ENCODE data around the gene HAP1.
A peak's percentile ranks its signal among the peaks of the same experiment; 100 is the strongest.
"Not testable (repeated sequence)": the region's sequence is repeated elsewhere in the genome, so short reads cannot be mapped to it uniquely, and the experiment has no call there.

HAP1 gene

GRCh38 chr17:41690497-41690896, 43.9 kb downstream of the HAP1 start:
- no peak for DNase-seq (ENCODE audit: low spot score)

- DNase-seq (ENCODE audit: low spot score): peak; percentile 86
Observed at GRCh38 chr17:41689497-41690299, 44.7 kb downstream of the HAP1 start.

GRCh38 chr17:41688641-41689496, 45.6 kb downstream of the HAP1 start, which contains the start of gene EIF1:
Gene EIF1 (plus strand): TSS chr17:41688885. CDS start chr17:41689039, 154 bp downstream.
- DNase-seq (ENCODE audit: low spot score): peak; percentile 100

- DNase-seq (ENCODE audit: low spot score): peak; percentile 89
Observed at GRCh38 chr17:41687828-41688640, 46.4 kb downstream of the HAP1 start.

- no peak for DNase-seq (ENCODE audit: low spot score)
Observed at GRCh38 chr17:41686281-41686680, 48.2 kb downstream of the HAP1 start.

- DNase-seq (ENCODE audit: low spot score): not testable (repeated sequence)
Observed at GRCh38 chr17:41685753-41686152, 48.7 kb downstream of the HAP1 start.

- no peak for DNase-seq (ENCODE audit: low spot score)
Observed at GRCh38 chr17:41684035-41684434, 50.4 kb downstream of the HAP1 start.

- DNase-seq (ENCODE audit: low spot score): no peak
Observed at GRCh38 chr17:41683441-41684007, 50.9 kb downstream of the HAP1 start.

GRCh38 chr17:41682631-41683030, 51.8 kb downstream of the HAP1 start:
- no peak for DNase-seq (ENCODE audit: low spot score)

- no peak for DNase-seq (ENCODE audit: low spot score)
Observed at GRCh38 chr17:41681776-41682175, 52.7 kb downstream of the HAP1 start.

GRCh38 chr17:41680426-41681040, 53.9 kb downstream of the HAP1 start:
- no peak for DNase-seq (ENCODE audit: low spot score)

- no peak for DNase-seq (ENCODE audit: low spot score)
Observed at GRCh38 chr17:41679740-41680425, 54.6 kb downstream of the HAP1 start.

GRCh38 chr17:41678907-41679739, 55.3 kb downstream of the HAP1 start:
- DNase-seq (ENCODE audit: low spot score): peak; percentile 58

GRCh38 chr17:41678411-41678906, 56.0 kb downstream of the HAP1 start:
- no peak for DNase-seq (ENCODE audit: low spot score)

GRCh38 chr17:41676058-41676419, 58.4 kb downstream of the HAP1 start:
- DNase-seq (ENCODE audit: low spot score): no peak

GRCh38 chr17:41675157-41676057, 59.0 kb downstream of the HAP1 start:
- DNase-seq (ENCODE audit: low spot score): not testable (repeated sequence)

Data from NAMALWA (cell line).